Fibroblast of lung (primary cell): ENCODE data around the gene COL8A1. TPM values are rescaled to one million over a fixed set of nuclear protein-coding genes. Genes with fewer than 3 reads are reported as not detected.

Experiments used
- DNase-seq, 2 donors: peaks; one replicate each; pipeline versions ENCODE4 v3.0.0 to v3.0.0-alpha.2; 2010; ENCODE audit warnings: low read depth in 2 of 2
- H2AFZ ChIP-seq: 2 replicates; pipeline ENCODE4 v1.5.1; 2012; ENCODE audit warnings: low read length, control low read depth, inconsistent platforms
- H3K27ac ChIP-seq: 2 replicates; pipeline ENCODE4 v1.5.1; 2011; ENCODE audit warnings: low read length, control low read depth; ENCODE audit not compliant: insufficient read depth
- H3K27me3 ChIP-seq: 2 replicates; pipeline ENCODE4 v1.5.1; 2011; ENCODE audit warnings: mild to moderate bottlenecking, low read length; ENCODE audit not compliant: control insufficient read depth, insufficient read depth
- H3K36me3 ChIP-seq: 2 replicates; pipeline ENCODE4 v1.5.1; 2011; ENCODE audit warnings: low read length; ENCODE audit not compliant: control insufficient read depth, insufficient read depth
- H3K4me1 ChIP-seq: 2 replicates; pipeline ENCODE4 v1.5.1; 2011; ENCODE audit warnings: low read length; ENCODE audit not compliant: control insufficient read depth, insufficient read depth; ENCODE audit errors: extremely low read depth
- H3K4me2 ChIP-seq: 2 replicates; pipeline ENCODE4 v1.5.1; 2011; ENCODE audit warnings: low read length, control low read depth; ENCODE audit not compliant: insufficient read depth; ENCODE audit errors: extremely low read depth
- H3K4me3 ChIP-seq, 4 experiments: fragments of 200-600 bp in 1 of 4; sonication (generic) in 1 of 4; replicated peaks in 1 of 4; 2 replicates each; pipeline ENCODE4 v1.5.1; 2011 to 2016; ENCODE audit warnings: low read length in 4 of 4, low read depth in 3 of 4, mild to moderate bottlenecking in 3 of 4, control low read depth in 2 of 4, inconsistent platforms in 1 of 4, mixed read lengths in 1 of 4; ENCODE audit not compliant: insufficient read depth in 1 of 4; ENCODE audit errors: control extremely low read depth in 1 of 4
- H3K79me2 ChIP-seq: 2 replicates; pipeline ENCODE4 v1.5.1; 2012; ENCODE audit warnings: mild to moderate bottlenecking, low read length, inconsistent platforms; ENCODE audit not compliant: control insufficient read depth, insufficient read depth
- H3K9ac ChIP-seq: 2 replicates; pipeline ENCODE4 v1.5.1; 2011; ENCODE audit warnings: mild to moderate bottlenecking, low read length, control low read depth; ENCODE audit not compliant: insufficient read depth
- H3K9me3 ChIP-seq: 2 replicates; pipeline ENCODE4 v1.5.1; 2012; ENCODE audit warnings: low read depth, low read length; ENCODE audit not compliant: control insufficient read depth, insufficient read depth
- H4K20me1 ChIP-seq: 2 replicates; pipeline ENCODE4 v1.5.1; 2011; ENCODE audit warnings: low read length; ENCODE audit not compliant: control insufficient read depth, insufficient read depth; ENCODE audit errors: extremely low read depth
- CTCF ChIP-seq, 2 donors: IDR thresholded peaks in 1 of 2; conservative IDR thresholded peaks in 1 of 2; 1 replicate in 1 of 2; 2 replicates in 1 of 2; pipeline ENCODE4 v1.5.1; 2011 to 2012; ENCODE audit warnings: low read length in 2 of 2, control low read depth in 1 of 2, inconsistent platforms in 1 of 2, low read depth in 1 of 2, mild to moderate bottlenecking in 1 of 2
- EZH2 ChIP-seq: IDR thresholded peaks from 2 replicates; pipeline ENCODE4 v1.5.1; 2012; ENCODE audit warnings: low read length, control low read depth, mild to moderate bottlenecking; ENCODE audit errors: missing control alignments
- polyA plus RNA-seq, 2 donors: library from polyadenylated mRNA; depleted of rRNA in 1 of 2; stranded (reverse) in 1 of 2; unstranded in 1 of 2; fragments of >200 nt; gene quantifications; 2 replicates each; pipeline ENCODE4 v1.2.1, GENCODE V29; 2011 to 2012; ENCODE audit warnings: missing spikeins in 1 of 2
- total RNA-seq: library from RNA; depleted of rRNA; stranded (reverse); fragments of >200 nt; gene quantifications from 2 replicates; pipeline ENCODE4 v1.2.1, GENCODE V29; 2014

Gene COL8A1
- total and polyA plus RNA-seq, 2 donors (not counting 1 experiment from before 2014, with no cell fraction given): 85.4 to 215 TPM

DNA sequence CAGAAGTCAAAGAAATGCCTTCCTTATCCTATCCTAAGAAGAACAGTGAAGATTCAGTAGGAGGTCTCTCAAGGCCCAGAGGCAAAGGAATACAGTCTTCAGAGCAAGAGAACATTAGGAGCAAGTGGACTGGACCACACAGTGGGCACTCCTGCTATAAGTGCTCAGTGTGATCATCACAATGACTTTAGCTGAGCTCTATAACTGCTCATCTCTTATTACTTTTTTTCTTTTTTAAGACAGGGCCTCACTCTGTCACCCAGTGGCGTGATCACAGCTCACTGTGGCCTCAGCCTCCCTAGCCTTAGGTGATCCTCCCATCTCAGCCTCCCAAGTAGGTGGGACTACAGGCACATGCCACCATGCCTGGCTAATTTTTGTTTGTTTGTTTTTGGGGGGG, 48.1 kb downstream of the COL8A1 start:
- Histone ChIP-seq H3K27me3 (no peaks in the 10 kb centered on the region), H3K79me2 (no peaks in the 10 kb centered on the region), H3K9ac (no peak overlapping the region), H3K4me2 (no peak overlapping the region), H3K27ac (no peak overlapping the region), H2AFZ (no peak overlapping the region), H3K36me3 (peaks cover 2% of the 10 kb centered on the region), H3K9me3 (no peaks in the 10 kb centered on the region), H4K20me1 (no peaks in the 10 kb centered on the region), H3K4me1 (peaks cover 2% of the 10 kb centered on the region), H3K4me3 (no peak overlapping the region)
- no peak for TF ChIP-seq EZH2
- no peak for TF ChIP-seq CTCF (conservative IDR thresholded peaks at IDR 0.05 in 1 of 2, IDR thresholded peaks at IDR 0.05 in 1 of 2; ENCODE audit: low read depth in 1 of 2, low read length in 2 of 2)
- DNase-seq: no peak

- H4K20me1 ChIP-seq: no peaks in the 10 kb centered on the region
- no peaks in the 10 kb centered on the region for H3K79me2 ChIP-seq
- no peak for TF ChIP-seq EZH2
- peak; percentile 53 to 71 for TF ChIP-seq CTCF (conservative IDR thresholded peaks at IDR 0.05 in 1 of 2, IDR thresholded peaks at IDR 0.05 in 1 of 2; ENCODE audit: low read depth in 1 of 2, low read length in 2 of 2)
- H3K4me1 ChIP-seq: peaks cover 2% of the 10 kb centered on the region
- H3K27ac ChIP-seq: no peak overlapping the region
- H2AFZ ChIP-seq: no peak overlapping the region
- H3K9me3 ChIP-seq: no peaks in the 10 kb centered on the region
- peak; percentile 57 to 85 for DNase-seq
- no peak overlapping the region for H3K9ac ChIP-seq
- H3K27me3 ChIP-seq: no peaks in the 10 kb centered on the region
- H3K36me3 ChIP-seq: peaks cover 2% of the 10 kb centered on the region
- no peak overlapping the region for H3K4me2 ChIP-seq
- no peak overlapping the region for H3K4me3 ChIP-seq
Measured at GRCh38 chr3:99686955-99687612, 48.7 kb downstream of the COL8A1 start.

DNA sequence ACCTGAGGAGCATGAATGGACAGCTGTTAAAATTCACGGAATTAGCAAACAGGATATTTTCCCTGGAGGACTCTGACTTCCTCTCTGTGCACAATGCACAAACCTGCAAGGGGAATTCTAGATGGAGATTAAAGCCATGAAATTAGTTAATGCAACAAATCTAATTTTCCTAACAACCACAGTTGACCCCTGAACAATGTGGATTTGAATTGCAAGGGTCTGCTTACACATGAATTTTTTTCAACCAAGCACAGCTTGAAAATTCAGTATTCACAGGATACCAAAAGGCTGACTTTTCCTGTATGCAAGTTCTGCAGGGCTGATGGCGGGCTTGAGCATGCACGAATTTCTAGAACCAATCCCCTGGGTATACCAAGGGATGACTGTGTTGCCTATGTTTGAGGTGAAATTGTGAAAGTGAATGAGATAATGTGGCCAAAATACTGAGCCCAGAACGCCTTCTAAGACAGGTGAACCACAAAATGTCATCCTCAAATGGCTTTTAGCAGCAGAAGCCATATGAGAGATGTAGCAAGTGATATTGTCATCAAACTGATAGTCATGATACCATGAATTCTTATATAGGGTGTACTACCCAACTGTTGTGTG, 52.5 kb downstream of the COL8A1 start:
- H3K4me3 ChIP-seq: no peak overlapping the region
- peaks cover 2% of the 10 kb centered on the region for H3K36me3 ChIP-seq
- H3K27me3 ChIP-seq: no peaks in the 10 kb centered on the region
- H4K20me1 ChIP-seq: no peaks in the 10 kb centered on the region
- DNase-seq: no peak
- no peak overlapping the region for H3K4me2 ChIP-seq
- H3K27ac ChIP-seq: no peak overlapping the region
- no peak for TF ChIP-seq EZH2
- TF ChIP-seq CTCF (conservative IDR thresholded peaks at IDR 0.05 in 1 of 2, IDR thresholded peaks at IDR 0.05 in 1 of 2; ENCODE audit: low read depth in 1 of 2, low read length in 2 of 2): no peak
- no peaks in the 10 kb centered on the region for H3K79me2 ChIP-seq
- H2AFZ ChIP-seq: no peak overlapping the region
- H3K4me1 ChIP-seq: peaks cover 2% of the 10 kb centered on the region
- no peaks in the 10 kb centered on the region for H3K9me3 ChIP-seq
- H3K9ac ChIP-seq: no peak overlapping the region
